ENCODE measurements around the gene ZNF436.
"Not testable (repeated sequence)": the region's sequence is repeated elsewhere in the genome, so short reads cannot be mapped to it uniquely, and the experiment has no call there.

DNA sequence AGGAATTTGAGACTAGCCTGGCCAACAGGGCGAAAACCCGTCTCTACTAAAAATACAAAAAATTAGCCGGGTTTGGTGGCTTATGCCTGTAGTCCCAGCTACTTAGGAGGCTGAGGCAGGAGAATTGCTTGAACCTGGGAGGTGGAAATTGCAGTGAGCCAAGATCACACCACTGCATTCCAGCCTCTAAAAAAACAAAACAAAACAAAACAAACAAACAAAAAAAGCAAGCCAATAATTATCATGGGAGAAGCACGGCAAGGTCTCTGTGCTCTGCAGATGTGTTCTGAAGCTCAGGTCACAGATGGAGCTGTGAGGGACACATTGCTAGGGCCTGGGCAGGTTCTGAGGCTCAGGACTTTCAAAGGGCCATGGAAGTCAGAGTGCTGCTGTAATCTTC, 10.6 kb upstream of the ZNF436 start:
- TF ChIP-seq, protein P1, sequence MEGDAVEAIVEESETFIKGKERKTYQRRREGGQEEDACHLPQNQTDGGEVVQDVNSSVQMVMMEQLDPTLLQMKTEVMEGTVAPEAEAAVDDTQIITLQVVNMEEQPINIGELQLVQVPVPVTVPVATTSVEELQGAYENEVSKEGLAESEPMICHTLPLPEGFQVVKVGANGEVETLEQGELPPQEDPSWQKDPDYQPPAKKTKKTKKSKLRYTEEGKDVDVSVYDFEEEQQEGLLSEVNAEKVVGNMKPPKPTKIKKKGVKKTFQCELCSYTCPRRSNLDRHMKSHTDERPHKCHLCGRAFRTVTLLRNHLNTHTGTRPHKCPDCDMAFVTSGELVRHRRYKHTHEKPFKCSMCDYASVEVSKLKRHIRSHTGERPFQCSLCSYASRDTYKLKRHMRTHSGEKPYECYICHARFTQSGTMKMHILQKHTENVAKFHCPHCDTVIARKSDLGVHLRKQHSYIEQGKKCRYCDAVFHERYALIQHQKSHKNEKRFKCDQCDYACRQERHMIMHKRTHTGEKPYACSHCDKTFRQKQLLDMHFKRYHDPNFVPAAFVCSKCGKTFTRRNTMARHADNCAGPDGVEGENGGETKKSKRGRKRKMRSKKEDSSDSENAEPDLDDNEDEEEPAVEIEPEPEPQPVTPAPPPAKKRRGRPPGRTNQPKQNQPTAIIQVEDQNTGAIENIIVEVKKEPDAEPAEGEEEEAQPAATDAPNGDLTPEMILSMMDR (optimal IDR thresholded peaks at IDR 0.05 in 1 of 3, IDR thresholded peaks at IDR 0.05 in 1 of 3, conservative IDR thresholded peaks at IDR 0.05 in 1 of 3; ENCODE audit: extremely low read depth in 1 of 3, insufficient read depth in 2 of 3, low read length in 3 of 3), result not testable (repeated sequence)
- TF ChIP-seq EZH2 (IDR thresholded peaks at IDR 0.05; ENCODE audit: low read length), result not testable (repeated sequence)
